Small intestine (tissue), 7 donors: ENCODE data around the gene PAOX. TPM values are rescaled to one million over a fixed set of nuclear protein-coding genes. Genes with fewer than 3 reads are reported as not detected.
A peak's percentile ranks its signal among the peaks of the same experiment; 100 is the strongest.
"Not testable (repeated sequence)": the region's sequence is repeated elsewhere in the genome, so short reads cannot be mapped to it uniquely, and the experiment has no call there.

ENCODE experiments used
- DNase-seq, 2 donors: peaks; one replicate each; pipeline versions ENCODE4 v3.0.0 to v3.0.0-alpha.2; 2013
- FAIRE-seq: peaks from 2 replicates; lab custom pipeline; 2012; peaks lifted over from hg19 to GRCh38; lab: Jason Lieb, UNC
- H3K27ac ChIP-seq, 3 donors: one replicate each; pipeline ENCODE4 v1.5.1; 2013; ENCODE audit warnings: low read length in 2 of 3, mild to moderate bottlenecking in 2 of 3, control low read depth in 1 of 3, inconsistent platforms in 1 of 3, low read depth in 1 of 3, moderate library complexity in 1 of 3
- H3K27me3 ChIP-seq, 3 donors: one replicate each; pipeline ENCODE4 v1.6.1; 2013; ENCODE audit warnings: low read length in 3 of 3, inconsistent platforms in 1 of 3; ENCODE audit not compliant: control insufficient read depth in 3 of 3, insufficient read depth in 3 of 3
- H3K36me3 ChIP-seq, 3 donors: one replicate each; pipeline ENCODE4 v1.6.1; 2013; ENCODE audit warnings: low read length in 3 of 3, inconsistent platforms in 1 of 3, low read depth in 1 of 3, mild to moderate bottlenecking in 1 of 3, moderate library complexity in 1 of 3; ENCODE audit not compliant: control insufficient read depth in 3 of 3, insufficient read depth in 2 of 3
- H3K4me1 ChIP-seq, 3 donors: one replicate each; pipeline ENCODE4 v1.6.1; 2013; ENCODE audit warnings: low read length in 2 of 3, inconsistent platforms in 1 of 3, low read depth in 1 of 3, mild to moderate bottlenecking in 1 of 3, moderate library complexity in 1 of 3; ENCODE audit not compliant: control insufficient read depth in 3 of 3, insufficient read depth in 2 of 3
- H3K4me3 ChIP-seq, 3 donors: one replicate each; pipeline ENCODE4 v1.5.1; 2013; ENCODE audit warnings: low read length in 3 of 3, control low read depth in 1 of 3, inconsistent platforms in 1 of 3, low read depth in 1 of 3, mild to moderate bottlenecking in 1 of 3, moderate library complexity in 1 of 3
- H3K9me3 ChIP-seq, 2 donors: one replicate each; pipeline ENCODE4 v1.6.1; 2013; ENCODE audit warnings: low read depth in 1 of 2, low read length in 1 of 2; ENCODE audit not compliant: control insufficient read depth in 2 of 2, insufficient read depth in 1 of 2
- WGBS, 3 donors: extraction: QIAGEN DNeasy Blood & Tissue Kit; methylation state at CpG; one replicate each; pipeline ENCODE4 v1.1.7; 2013; 5-methylcytosine and 5-hydroxymethylcytosine counted together
- polyA plus RNA-seq, 4 donors: library from polyadenylated mRNA; stranded (reverse) in 3 of 4; unstranded in 1 of 4; fragments of 200-250 nt in 3 of 4; fragments of 120-200 nt in 1 of 4; gene quantifications; one replicate each; pipeline versions ENCODE4 v1.2.1 to v1.2.3, GENCODE V29; 2013
- donor health status: healthy with polysubstance abuse.
- donor health status: control.
- donor health status: control.
- donor health status: Bipolar disorder and iron deficiency.
- donor health status: healthy.

Gene PAOX
- polyA plus RNA-seq, 4 donors, result 7.9 to 40.8 (median 11.4) TPM

DNA sequence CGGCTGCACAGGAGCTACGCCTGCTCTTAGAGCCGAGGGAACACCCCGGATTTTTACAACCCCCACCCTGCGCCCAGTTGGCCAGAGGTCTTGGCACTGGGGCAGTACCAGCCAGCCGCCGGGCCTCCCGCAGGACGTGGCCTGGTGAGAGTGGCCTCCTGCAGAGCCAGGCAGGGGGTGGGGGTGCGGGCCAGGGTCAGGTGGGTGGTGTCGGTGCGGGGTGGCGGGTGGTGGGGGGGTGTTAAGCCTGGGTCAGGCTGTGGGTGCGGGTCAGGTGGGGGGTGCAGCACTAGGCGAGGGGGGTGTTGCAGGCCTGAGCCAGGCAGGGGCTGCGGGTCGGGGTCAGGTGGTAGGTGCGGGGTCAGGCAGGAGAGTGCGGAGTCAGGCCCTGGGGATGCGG, 6.6 kb upstream of the PAOX start:
- Histone ChIP-seq H3K27ac (no peak overlapping the region), H3K36me3 (peaks cover 7 to 36% (median 19%) of the 10 kb centered on the region in 3 donors), H3K4me3 (peak overlapping the region; percentile 24 to 72 (median 71)), H3K9me3 (no peaks in the 10 kb centered on the region), H3K27me3 (no peaks in the 10 kb centered on the region), H3K4me1 (peaks cover 0 to 4% (median 0%) of the 10 kb centered on the region in 3 donors)
- no peak for FAIRE-seq
- 15 to 35% (median 17%) methylated on average over 15 to 20 of the region's 20 CpGs for WGBS, 3 donors
- peak in 1 of 2 donors; percentile 36 for DNase-seq

DNA sequence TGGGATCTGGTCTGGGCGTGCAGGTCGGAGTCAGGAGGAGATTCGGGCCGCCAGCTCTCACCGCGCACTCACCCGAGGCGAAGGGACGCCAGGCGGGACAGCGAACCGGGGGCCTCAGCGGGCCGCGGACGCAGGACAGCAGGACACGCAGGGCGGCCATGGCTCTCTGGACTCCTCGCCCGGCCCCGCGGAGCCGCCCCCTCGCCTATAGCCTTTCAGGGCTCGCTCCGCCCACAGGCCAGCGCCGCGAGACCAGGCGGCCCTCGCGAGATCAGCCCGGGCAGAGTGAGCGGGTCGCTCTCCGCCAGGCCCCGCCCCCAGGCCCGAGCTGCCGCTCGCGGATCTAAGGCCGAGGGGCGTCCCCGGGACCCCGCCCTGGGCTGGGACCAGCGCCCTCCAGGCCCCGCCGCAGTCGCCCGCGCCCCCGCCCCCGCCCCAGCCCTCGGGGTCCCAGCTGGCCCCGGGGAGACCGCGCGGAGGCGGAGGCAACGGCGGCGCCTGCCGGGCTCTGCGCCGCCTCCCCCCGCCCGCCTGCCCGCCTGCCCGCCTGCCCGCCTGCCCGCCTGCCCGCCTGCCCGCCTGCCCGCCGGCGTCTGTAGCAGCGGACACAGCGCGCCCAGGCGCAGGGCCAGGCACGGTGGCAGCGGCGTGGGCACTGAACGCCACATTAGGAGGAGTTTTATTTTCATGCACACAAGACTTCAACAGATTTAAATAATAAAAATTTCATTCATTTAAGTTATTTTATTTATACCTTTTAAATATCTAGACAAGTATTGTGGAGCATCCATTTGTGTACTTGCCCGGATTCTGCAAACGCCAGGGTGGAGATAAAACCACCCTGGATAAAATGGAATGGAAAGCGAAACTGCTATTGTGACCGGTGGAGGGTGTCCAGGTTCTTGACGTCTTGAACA, 5.6 kb upstream of the PAOX start, which contains the start of gene ECHS1:
Gene ECHS1 (minus strand): TSS at position 181 of the 917 bp plus-strand sequence. CDS start 21 bp downstream, at position 160.
- Histone ChIP-seq H3K36me3 (peaks cover 7 to 30% (median 16%) of the 10 kb centered on the region in 3 donors), H3K27me3 (no peaks in the 10 kb centered on the region), H3K4me1 (peaks cover 0 to 13% (median 0%) of the 10 kb centered on the region in 3 donors), H3K9me3 (no peaks in the 10 kb centered on the region), H3K4me3 (peak within 1 kb of the TSS; percentile 71 to 72 (median 71)), H3K27ac (peak within 1 kb of the TSS; percentile 56 to 90 (median 88))
- 0 to 1% (median 1%) methylated on average over 39 to 89 of the region's 89 CpGs for WGBS, 3 donors
- DNase-seq, result peak; percentile 94 to 98
- FAIRE-seq, result no peak

DNA sequence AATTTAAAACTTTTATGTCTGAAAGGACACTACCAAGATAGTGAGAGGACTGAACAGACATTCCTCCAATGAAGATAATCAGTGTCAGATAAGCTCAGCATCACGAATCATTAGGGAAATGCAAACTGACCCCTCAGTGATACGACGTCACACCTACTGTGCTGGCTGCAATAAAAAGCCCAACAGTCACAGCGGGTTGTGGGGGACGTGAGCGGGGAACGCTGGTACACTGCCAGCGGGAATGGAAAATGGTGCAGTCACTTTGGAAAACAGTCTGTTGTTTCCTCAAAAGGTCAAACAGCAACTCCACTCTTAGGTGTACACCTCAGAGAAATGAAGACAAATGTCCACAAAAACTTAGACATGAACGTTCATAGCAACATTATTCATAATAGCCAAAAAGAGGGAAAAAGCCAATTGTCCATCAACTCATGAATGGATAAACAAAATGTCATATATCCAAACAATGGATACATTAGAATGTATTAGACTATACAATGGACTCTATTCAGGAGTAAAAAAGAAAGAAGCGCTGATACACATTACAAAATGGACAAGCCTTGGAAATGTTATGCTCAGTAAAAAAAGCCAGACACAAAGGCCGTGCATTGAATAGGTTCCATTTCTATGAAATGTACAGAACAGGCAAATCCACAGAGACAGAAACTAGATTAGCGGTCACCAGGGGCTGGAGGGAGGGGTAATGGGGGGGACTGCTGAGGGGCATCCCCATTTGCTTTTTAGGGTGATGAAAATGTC, 3.5 kb upstream of the PAOX start:
- peaks cover 0 to 9% (median 3%) of the 10 kb centered on the region in 3 donors for H3K36me3 ChIP-seq
- no peak overlapping the region for H3K27ac ChIP-seq
- H3K4me3 ChIP-seq, result no peak overlapping the region
- 82 to 90% (median 88%) methylated on average over 12 of the region's 12 CpGs for WGBS, 3 donors
- no peak for FAIRE-seq
- DNase-seq, result no peak
- no peaks in the 10 kb centered on the region for H3K27me3 ChIP-seq
- no peaks in the 10 kb centered on the region for H3K9me3 ChIP-seq
- H3K4me1 ChIP-seq, result peaks cover 0 to 13% (median 4%) of the 10 kb centered on the region in 3 donors

DNA sequence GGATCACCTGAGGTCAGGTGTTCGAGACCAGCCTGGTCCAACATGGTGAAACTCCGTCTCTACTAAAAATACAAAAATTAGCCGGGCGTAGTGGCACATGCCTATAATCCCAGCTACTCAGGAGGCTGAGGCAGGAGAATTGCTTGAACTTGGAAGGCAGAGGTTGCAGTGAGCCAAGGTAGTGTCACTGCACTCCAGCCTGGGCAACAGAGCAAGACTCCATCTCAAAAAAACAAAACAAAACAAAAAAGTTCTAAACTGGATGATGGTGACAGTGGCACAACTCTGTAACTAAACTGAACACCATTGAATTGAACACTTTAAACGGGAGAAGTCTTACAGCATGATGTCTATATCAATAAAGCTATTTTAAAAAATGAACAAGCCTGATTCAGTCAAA, 2.9 kb upstream of the PAOX start:
- H3K4me3 ChIP-seq, H3K27me3 ChIP-seq, H3K9me3 ChIP-seq, FAIRE-seq, H3K27ac ChIP-seq, DNase-seq, H3K36me3 ChIP-seq: not testable (repeated sequence)
- H3K4me1 ChIP-seq, result peaks cover 0 to 13% (median 4%) of the 10 kb centered on the region in 3 donors
- 95 to 96% (median 95%) methylated on average over 5 of the region's 5 CpGs for WGBS, 3 donors

DNA sequence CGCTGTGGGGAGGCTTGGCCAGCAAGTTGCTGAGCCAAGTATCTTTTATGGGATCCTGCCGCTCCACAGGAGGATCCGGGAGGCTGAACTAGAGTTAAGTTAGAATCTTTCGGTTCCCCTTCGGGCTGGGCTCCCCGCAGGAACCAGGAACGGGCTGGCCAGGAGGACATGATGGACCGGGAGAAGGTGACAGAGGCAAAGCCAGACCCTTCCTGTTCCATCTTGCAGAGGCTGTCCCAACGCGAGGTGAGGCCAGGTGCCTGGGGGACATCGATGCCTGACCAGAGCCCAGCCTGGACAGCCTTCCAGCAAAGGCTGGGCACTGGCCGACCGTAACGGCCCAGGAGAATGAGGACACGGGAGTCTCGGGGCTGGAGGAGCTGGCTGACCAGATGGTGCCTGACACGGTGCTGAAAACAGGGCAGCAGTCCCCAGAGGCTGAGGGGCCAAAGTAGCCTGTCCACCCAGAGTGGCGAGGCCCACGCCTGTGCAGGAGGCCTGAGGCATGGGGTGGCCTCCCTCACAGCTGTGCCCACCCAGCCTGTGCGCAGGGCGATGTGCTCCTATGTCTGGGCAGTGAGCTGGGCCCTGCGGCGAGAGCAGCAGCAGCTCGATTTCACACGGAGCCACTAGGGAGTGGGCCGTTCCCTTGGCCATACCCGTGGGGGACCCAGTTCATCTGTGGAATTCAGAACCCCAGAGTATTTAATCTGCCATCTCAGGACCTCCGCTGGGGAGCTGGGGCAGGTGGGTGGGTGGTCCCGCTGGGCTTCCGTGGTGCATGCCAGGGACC, 1.8 kb upstream of the PAOX start:
- WGBS, 3 donors, result 92 to 94% (median 93%) methylated on average over 28 to 30 of the region's 30 CpGs

DNA sequence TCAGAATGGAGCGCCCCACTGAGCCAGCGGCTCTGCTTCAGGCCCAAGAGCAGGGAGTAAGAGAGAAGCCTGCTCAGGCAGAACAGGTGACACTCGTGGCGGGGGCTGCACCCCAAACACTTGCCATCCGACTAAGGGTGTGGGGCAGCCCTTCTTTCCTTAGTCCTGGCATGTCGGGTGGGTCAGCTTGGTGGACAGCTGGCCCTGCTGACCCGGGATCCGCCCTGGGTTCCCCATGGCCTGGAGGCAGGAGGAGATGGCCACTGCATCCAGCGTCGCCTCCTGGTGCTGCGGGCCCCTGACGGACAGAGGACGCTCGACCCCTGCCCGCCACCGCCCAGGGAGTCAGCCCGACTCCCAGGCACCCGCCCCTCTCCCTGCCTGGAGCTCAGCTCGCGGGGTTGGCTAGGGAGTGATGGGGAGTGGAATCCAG, 1.2 kb upstream of the PAOX start:
- FAIRE-seq, result no peak
- H3K4me1 ChIP-seq, result peaks cover 0 to 13% (median 4%) of the 10 kb centered on the region in 3 donors
- no peak for DNase-seq
- 28 to 33% (median 30%) methylated on average over 14 to 20 of the region's 20 CpGs for WGBS, 3 donors
- H3K9me3 ChIP-seq, result no peaks in the 10 kb centered on the region
- H3K4me3 ChIP-seq, result peak overlapping the region; percentile 36 to 81 (median 62)
- H3K27me3 ChIP-seq, result no peaks in the 10 kb centered on the region
- peak overlapping the region; percentile 89 to 92 (median 91) for H3K27ac ChIP-seq
- H3K36me3 ChIP-seq, result peaks cover 0 to 8% (median 0%) of the 10 kb centered on the region in 3 donors

More for the DNA sequence above, 1.8 kb upstream of the PAOX start:
- no peak for DNase-seq
- Histone ChIP-seq H3K4me3 (no peak overlapping the region), H3K27me3 (no peaks in the 10 kb centered on the region), H3K27ac (peak overlapping the region in 2 of 3 donors; percentile 91 to 92), H3K36me3 (peaks cover 0 to 8% (median 0%) of the 10 kb centered on the region in 3 donors), H3K4me1 (peaks cover 0 to 13% (median 4%) of the 10 kb centered on the region in 3 donors), H3K9me3 (no peaks in the 10 kb centered on the region)
- FAIRE-seq, result no peak

DNA sequence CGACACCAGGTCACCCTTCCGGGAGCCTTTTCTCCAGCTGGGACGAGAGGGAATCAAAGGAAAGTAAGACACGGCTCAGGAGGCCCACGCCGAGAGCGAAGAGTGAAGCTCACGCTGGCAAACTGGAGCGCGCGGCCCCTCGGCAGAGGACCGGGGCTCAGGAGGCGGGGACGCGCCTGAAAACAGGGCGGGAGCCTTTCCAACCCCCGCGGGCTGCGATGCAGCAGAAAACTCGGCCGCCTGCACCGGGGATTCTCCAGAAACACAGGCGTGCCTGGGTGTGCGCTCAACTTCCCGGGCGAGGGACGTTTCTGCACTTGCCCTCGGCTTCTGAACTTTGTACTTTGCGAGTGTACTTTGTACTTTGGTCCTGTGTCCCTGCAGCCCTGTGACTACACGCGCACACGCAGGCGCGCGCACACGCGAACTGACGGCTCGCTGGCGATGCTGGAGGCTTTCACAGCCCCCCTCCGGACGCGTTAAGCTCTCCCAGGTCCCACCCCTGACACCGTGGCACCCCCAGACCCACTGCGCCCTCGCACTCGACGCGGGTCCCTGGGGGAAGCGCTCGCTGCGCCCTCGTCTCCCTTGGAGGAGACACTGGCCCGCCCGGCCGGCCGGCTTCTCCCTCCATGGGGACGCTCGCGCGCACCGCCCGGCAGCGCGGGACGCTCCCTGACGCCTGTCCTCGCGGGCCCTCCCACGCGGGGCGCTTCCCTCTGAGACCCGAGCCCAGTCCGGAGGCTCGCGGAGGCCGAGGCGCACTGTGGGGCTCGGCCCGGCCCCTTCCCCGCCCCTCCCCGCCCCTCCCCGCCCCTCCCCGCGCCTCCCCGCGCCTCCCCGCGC, 588 bp upstream of the PAOX start:
- FAIRE-seq (no peak), DNase-seq (peak; percentile 93 to 96)
- 0 to 1% (median 0%) methylated on average over 52 to 83 of the region's 90 CpGs for WGBS, 3 donors
- H3K9me3 ChIP-seq, result no peaks in the 10 kb centered on the region
- H3K36me3 ChIP-seq, result peaks cover 0 to 9% (median 0%) of the 10 kb centered on the region in 3 donors
- H3K4me3 ChIP-seq, result peak overlapping the region; percentile 36 to 81 (median 62)
- no peaks in the 10 kb centered on the region for H3K27me3 ChIP-seq
- peaks cover 0 to 13% (median 4%) of the 10 kb centered on the region in 3 donors for H3K4me1 ChIP-seq
- peak overlapping the region; percentile 89 to 100 (median 92) for H3K27ac ChIP-seq
